MV-4-11 (cell line): ENCODE results near the gene CLBA1.

Experiments used
- DNase-seq: peaks from one replicate; lab custom pipeline; 2025; lab: John Stamatoyannopoulos, UW

Gene CLBA1

DNA sequence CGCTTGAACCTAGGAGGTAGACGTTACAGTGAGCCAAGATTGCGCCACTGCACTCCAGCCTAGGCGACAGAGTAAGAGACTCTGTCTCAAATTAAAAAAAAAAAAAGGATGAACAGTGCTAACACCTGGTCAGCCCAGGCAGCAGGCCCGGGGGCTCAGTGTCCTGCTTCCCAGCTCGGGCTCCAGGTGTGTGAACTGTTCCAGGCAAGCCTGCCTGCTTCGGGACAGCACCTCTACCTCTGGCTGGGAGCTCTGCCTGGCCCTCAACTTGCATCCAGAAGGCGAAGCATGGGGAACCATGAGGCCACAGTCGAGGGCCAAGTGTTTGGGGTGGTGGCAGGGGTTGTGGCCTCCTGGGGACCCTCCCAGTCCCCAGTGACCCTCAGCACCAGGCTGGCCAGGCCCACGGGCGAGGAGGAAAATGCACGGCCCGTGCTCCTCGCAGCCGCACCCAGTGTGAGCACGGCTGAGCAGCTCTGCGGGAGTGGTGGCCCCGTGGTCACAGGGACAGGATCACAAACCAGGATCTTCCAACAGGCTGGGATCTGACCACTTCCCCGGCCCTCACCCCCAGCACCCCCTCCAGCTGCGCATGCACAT is 19.8 kb downstream of the CLBA1 start:
- DNase-seq: no peak

DNA sequence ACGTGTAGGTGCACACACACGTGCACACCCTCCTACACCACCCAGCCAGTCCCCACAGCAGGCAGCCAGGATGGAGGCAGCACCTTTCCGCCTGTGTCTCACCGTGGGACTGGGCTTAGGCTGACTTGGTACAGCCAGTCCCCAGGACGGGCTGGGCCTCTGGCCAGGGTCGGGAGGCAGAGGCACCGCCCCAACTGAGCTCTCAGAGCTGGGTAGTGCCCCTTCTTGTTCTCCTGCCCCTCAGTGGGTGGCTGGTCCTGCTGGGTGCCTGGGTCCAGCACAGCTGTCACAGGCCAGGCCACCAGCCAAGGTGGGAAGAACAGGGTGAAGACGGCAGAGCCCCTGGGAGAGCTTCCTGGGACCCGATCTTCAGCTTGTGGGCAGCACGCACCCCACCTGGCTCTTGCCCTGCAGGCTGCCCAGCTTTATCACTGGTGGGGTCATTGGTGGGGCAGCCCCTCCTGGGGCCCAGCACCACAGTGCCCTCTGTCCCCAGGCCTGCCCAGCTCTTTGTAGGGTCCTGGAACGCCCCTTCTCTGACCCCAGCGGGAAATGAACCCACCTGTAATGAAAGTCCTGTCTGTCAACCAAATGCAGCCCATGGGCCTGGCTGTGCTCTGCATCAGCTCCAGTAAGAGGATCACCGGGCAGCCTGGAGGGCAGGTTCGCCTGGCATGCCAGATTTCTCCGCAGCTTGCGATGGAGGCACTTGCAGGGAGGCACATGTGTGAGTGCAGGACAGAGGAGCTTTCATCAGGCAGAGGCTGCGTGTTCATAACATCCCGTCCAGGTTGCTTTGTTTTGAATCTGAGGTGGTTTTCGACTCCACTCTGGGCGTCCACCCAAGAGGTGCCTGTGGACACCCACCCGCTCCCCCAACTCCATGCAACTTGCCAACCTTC is 20.6 kb downstream of the CLBA1 start:
- DNase-seq: no peak

DNA sequence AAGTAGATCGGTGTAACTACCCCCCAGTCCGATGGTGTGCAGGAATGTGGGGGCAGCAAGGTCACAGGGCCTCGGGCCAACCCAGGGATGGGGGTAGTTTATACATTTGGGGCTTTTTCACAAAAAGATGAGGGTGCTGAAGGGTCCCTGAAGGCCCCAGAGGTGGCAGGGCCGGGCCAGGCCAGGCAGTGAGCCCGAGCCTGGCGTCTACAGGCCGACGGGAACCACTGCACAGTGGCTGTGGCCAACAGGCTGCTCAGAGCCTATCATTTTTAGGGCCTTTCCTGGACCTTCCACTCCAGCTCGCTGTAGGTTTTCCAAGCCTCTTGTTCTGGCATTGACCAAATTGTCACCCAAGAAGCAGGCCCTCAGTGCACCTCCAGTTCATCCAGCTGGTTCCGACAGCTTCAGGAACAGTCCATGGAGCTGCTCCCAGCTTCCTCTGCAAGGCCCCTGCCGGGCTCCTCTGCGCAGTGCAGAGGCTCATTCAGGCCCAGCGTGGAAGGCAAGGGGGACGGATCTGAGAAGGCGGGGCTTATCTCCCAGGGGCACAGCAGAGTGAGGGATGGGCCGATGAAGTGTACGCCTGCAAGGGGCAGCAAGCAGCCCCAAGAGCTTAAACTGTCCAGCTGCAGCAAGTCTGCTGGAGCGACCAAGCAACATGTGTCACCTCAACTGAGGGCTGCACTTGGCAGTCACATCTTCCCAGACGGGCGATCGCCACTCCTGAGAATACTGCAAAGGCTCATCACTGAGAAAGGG is 21.4 kb downstream of the CLBA1 start:
- no peak for DNase-seq

DNA sequence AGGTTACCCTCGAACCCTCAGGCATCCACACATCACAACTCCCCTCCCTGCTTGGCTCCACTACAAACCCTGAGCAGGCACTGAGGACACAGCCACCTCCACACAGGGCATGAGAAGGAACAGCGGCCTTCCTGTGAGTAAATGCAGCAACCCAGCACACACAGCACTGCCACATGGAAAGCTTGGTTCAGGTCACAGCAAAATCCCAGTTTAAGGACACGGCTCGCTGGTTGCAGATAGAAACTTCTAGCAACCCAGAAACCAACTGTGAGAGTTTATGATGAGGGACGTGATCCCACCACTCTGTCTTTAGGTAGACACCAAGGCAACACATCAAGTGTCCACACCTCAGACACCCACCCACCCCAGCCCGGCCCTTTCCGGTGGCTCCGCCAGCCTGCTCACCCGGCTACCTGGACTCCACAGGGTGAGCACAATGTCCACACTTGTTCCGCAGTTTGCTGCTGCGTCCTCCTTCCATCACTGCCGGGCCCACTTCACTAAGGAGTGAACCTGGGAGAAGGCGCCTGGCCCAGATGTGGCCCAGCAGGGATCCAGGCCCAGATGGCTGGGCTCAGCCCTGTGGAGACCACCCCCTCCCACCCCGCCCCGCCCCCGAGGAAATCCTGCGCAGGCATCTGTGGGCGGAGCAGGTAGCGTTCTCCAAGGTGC is 22.1 kb downstream of the CLBA1 start:
- DNase-seq: no peak

DNA sequence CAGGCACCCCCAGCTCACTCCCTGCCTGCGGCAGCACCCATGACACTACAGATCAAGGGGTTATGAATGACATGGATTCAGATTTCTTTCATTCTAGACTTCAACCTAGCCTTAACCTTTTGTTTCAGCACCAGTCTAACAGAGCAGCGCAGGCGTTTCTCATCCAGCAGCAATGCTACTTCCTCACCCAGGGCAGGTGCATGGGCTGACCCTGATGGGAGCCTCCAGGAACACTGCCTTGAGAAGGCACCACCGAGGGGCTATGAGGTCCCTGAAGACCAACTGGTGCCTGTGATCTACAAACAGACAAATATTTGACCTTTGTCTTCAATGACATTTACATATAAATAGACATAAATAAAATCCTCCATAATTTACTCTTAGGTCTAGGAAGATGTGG is 24.5 kb downstream of the CLBA1 start:
- no peak for DNase-seq

DNA sequence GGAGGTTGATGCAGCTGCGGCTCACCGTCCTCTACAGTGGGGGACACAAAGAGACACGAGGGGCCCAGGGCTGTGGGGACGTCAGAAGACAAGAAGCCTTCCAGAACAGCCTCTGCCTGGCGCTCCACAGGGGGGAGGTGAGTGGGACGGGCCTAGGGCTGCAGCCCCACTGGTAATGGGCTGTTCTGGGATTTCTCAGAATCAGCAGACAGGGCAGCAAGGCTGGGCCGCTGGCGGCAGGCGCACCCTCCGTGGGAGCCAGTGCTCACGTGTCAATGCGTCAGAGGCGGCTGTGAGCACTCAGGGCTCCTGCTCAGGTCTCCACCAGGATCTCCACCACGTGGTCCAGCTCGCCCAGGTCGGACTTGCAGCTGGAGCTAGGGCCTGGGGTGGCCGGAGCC is 25.3 kb downstream of the CLBA1 start:
- DNase-seq: no peak

DNA sequence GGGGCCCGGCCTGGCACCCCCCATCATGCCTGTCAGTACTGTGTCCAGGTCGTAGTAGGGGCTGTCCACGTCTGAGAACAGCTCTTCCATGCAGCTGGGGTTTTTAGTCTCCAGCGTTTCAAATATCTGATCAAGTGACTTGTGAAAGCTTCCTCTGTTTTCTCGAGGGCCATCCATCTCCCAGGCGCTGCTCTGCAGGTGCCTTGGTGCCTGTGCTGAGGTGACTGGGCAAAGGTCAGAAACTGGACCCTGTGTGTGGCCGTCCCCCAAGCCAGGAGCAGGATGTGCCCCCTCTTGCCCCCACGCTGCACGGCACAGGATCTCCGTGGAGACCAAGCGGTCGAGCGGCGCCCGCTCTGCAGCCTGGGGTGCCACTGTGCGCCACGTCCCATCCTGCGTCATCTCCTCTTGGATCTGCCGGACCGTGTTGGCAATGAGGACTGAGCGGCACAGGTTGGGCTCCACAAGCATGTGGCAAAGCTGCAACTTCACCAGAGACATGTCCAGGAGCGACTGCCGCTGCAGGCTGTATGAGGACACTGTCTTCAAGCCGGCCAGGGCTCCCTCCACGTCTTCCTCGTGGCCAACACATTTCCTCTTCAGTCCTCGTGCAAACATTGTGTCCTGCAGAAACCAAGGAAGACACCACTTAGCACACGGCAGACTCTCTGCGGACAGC is 25.9 kb downstream of the CLBA1 start:
- no peak for DNase-seq

DNA sequence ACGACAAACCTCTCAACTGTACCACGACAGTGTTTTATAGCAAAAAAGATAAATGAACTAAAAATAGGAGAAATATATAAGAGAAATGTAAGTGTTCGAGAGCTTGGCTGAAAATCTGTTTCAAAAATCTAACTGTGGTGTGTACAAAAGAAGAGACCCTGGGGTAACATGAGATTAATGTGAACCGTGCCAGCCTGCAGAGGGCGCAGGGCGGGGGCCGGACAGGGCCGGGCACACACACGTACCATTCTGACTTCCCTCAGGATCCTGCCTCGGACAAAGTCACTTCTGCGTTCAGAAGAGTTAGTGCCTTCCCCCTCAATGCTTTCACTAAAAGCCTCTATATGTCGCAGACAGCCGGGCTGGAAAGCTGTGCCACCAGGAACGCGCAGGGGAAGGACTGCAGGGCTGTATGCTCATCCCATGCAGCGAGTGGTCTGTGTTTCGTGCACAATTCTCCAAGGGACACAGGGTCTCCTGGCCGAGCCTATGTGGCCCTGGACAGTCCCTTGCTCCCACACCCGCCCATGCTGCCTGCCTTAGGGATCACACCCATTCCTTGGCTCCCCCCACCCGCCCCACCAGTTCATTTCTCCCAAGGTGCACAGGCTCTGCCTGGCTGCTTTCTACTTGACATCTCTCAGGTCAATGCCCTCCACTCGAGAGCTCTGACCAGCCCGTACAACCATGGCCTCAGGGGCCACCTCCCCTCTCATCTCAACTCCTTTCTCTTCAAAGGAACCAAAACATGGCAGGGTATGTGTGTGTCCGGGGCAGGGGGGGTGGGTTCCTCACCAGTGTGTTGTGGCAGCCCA is 26.8 kb downstream of the CLBA1 start:
- no peak for DNase-seq

DNA sequence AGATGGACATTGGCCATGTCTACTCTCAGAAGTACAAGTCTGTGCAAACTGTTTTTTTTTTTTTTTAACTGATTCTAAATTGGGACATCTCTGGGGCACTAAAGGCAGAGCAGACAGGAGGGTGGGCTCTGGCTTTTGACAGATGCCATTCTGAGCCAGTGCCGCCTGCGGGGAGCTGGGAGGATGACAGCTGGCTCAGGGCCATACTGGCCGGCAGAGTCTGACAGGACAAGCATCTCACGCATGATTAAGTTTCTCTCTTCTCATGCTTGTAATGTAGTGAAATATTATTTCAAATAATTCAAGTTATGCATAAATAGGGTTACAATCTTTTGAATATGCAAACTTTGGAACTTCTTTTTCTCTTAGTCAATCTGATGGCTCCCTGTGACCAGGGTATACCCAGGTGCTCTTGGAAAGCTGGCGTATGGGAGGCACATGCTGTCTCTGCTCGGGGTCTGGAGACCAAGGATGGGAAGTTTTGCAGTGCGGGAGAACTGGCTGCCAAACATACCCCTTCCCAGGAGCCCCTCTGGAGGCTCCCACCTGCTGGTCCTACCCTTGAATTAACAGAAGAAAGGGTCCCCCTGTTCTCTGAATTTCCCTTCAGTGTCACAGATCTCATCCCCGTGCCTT is 27.7 kb downstream of the CLBA1 start:
- DNase-seq: no peak

DNA sequence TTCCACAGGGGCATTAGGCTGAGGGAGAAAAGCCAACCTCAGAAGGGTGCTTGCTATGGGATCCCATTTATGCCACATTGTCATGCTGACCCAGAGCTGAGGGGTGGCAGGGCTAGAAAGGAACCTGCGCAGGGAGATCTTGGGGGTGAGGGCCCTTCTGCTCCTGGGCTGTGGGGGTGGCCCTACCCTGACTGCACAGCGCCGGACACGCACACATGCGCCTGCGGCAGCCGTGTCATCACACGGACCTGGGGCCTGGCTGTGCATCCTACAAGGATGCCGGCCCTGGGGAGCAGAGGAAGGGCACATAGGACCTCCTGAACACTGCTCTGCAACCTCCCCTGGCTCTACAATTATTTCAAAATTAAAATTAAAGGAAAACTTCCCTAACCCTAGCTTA is 28.4 kb downstream of the CLBA1 start:
- no peak for DNase-seq

DNA sequence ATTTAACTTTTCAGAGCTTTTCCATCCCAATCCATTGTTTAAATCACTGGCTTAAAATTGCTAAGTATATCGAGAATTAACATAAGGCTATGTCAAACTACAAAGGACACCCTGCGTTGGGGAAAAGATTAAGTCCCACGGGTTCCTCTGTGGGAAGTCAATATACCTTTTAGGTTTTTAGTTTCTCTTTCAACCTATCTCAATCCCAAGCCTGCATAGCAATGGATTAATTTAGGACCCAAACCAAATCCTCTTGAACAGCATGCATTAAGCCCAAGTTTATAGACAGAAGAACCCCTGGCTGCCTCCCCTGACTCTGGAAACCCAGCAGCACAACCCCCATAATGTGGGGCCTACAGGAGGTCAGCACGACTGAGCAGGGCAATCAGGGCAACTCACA is 29.0 kb downstream of the CLBA1 start:
- no peak for DNase-seq

DNA sequence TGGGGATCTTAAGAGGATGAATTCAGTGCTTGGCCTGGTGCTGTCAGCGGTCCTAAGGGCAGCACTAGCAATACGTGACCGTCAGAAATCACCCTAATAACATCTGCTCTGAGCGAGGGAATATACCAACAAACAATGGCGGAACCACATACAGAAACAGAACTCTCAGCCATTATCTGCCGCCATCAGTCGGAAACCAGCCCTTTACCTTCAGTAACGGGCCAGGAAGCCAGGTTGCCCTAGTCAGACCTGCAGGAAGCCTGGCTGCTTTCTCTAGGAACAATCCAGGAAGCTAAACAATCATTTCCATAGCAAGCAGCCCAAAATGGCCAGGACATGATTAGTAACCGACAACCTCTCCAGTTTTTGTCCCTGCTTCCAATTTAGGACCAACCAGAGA is 29.7 kb downstream of the CLBA1 start:
- no peak for DNase-seq

DNA sequence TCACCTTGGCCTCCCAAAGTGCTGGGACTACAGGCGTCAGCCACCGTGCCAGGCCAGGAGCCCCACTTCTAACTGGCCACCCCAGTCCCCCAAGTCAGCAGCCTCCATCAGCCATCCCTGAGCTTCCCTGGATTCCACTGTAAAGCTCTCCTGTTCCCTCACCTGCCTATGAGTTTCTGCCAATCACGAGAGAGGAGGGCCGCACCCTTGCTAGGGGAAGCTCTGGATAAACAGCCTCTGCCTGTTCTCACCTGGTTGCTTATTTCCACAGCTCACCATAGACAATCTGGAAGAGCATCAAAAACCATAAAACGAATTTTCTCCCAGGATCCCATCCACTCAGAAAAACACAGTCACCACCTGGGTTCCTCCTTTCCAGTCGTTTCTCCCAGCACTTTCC is 30.3 kb downstream of the CLBA1 start:
- DNase-seq: no peak

DNA sequence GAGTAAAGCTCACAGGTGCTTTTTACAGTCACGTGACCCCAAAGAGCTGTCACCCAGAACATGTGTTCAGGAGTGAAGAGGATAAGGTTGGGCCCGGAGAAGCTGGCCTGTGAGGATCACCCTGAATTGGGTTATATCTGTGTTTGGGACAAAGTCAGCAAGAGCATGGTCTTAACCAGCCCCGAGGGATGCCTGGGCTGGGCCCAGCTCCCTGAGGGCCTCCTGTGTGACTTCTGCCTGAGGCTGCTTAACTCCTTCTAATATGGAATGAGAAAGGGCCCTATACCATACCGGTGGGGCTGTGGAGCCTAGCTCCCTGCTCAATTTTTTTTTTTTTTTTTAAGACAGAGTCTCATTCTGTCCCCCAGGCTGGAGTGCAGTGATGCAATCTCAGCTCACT is 32.8 kb downstream of the CLBA1 start:
- no peak for DNase-seq

DNA sequence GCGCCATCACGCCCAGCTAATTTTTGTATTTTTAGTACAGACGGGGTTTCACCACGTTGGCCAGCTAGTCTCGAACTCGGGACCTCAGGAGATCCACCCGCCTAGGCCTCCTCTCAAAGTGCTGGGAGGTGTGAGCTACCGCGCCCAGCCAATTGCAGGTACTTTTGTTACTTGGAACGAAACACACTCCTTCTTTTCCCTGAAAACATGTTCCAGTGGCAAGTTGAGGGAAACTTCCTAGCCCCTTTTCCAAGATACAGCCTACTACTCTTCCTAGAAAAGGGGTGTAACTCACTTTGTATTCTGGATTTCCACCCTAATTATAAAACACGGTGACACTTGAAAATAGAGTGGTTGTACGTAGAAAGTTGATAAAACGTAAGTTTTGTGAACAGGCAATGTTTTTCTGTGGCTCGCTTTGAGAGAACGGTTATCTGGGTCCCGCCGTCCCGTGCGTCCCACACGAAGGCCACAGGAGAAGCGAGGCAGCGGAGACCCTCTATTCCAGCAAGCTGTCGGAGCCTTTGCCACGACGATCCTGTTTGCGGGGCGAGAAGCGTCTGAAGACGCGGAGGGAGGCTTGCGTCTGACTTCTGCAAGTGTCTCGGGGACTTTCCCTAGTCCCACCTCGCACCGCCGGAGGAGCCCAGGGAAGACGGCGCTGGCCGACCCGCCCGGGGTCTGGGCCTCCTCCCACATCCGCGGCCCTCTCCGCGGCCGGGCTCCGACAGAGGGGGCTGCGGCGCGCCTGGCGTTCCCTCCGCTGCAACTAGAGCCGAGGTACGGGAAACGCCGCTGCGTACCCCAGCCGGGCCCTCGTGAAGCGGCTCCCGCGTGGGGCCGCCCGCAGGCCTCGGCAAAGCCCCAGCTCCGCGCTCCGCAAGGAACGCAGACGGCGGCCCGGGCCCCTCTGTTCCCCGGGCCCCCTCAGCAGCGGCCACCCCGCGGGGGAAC is 34.5 kb downstream of the CLBA1 start:
- no peak for DNase-seq

DNA sequence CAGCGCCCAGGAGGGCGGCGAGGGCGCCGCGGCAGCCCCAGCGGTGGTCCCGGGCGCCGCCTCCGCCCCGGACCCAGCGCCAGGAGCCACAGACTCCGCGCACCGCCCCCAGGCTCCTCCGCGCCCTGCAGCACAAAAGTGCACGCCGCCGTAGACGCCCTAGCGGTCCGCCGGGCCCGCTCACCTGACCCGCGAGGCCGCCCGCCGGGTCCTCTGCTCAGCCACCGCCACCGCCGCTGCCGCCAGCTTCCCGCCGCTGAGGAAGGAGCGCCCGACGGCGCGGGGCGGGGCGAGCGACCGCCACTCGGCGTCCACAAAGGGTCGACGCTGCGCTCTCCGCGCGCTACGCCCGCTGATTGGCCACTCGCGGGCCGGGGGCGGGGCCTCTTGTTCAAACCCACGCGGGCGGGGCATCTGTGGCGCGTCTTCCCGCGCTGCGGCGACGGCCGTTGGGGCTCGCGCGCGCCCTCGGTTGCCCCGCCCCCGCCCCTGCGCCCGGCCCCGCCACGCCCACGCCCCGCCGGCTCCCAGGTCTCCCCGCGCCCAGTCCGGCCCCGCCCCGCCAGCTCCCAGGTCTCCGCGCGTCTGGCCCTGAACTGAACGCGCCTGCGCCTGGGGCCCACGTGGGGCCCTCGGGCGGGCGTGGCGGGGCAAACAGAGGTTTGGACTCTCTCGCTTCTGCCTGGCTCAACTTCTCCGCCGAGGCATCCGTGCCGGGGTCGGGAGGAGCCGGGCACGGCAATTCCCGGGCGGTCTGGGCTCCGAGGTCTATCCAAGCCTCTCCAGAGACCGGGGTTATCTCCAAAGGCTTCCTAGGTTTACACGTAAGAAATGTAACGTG is 35.4 kb downstream of the CLBA1 start, which contains the start of gene CDCA4:
Gene CDCA4, minus strand, starts transcription at position 269 of the 841 bp plus-strand sequence. CDS start 9,154 bp downstream, outside the sequence.
- peak; percentile 98 for DNase-seq

DNA sequence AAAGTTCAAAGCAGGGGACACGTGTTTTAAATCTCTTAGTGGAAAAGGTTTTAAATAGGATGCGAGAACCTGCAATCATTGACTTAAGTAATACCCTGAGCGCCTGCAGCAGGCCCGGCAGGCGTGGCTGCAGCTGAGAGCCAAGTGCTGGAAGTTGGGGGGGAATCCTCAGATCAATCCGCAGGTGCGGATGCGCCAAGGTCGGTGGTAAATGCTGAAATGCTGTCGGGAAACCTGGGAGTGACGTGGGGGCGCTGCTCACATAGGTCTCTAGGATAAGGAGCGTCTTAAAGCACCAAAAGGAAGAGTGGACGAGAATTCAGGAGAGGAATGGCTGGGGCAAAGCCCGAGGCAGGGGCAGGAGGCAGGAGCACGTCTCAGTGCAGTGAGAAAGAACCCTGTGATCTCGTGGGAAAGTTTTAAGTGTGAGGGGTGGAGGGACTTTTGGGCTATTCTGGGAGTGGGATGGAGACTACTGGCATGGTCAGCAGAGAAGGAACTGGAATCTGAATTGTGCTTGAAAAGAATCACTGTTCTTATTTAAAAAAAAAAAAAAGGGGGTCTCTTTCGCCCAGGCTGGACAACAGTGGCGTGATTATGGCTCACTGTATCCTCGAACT is 36.2 kb downstream of the CLBA1 start:
- peak; percentile 54 for DNase-seq

DNA sequence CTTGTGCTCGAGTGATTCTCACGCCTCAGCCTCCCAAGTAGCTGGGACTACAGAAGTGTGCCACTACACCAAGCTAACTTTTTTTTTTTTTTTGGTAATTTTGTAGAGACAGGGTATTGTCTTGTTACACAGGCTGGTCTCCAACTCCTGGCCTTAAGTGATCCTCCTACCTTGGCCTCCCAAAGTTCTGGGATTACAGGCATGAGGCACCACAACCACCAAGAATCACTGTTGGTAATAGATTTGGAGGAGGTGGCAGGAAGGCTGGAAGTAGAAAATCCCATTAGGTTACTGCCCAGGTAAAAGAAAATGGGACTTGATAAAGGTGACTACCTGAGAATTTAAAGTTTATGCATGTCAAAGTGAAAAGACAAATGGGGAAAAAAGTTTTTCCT is 36.7 kb downstream of the CLBA1 start:
- no peak for DNase-seq
